Neuron (in vitro differentiated cells): ENCODE measurements around the gene MAPRE2.
"Not testable (repeated sequence)": the region's sequence is repeated elsewhere in the genome, so short reads cannot be mapped to it uniquely, and the experiment has no call there.

Source experiments
- H2AFZ ChIP-seq: one replicate; pipeline ENCODE4 v1.6.1; 2013; ENCODE audit warnings: low read depth, mild to moderate bottlenecking, inconsistent platforms, low read length, moderate library complexity
- H3K27me3 ChIP-seq: one replicate; pipeline ENCODE4 v1.6.1; 2013; ENCODE audit warnings: low read length; ENCODE audit not compliant: insufficient read depth
- H3K36me3 ChIP-seq: one replicate; pipeline ENCODE4 v1.6.1; 2013; ENCODE audit warnings: low read length; ENCODE audit not compliant: insufficient read depth
- H3K4me1 ChIP-seq: one replicate; pipeline ENCODE4 v1.6.1; 2013; ENCODE audit warnings: low read length; ENCODE audit not compliant: insufficient read depth
- H3K4me3 ChIP-seq: 2 replicates; pipeline ENCODE4 v1.5.1; 2013; ENCODE audit warnings: mild to moderate bottlenecking, low read length, moderate library complexity
- H3K9me3 ChIP-seq: one replicate; pipeline ENCODE4 v1.6.1; 2013; ENCODE audit warnings: low read length

The MAPRE2 gene

DNA sequence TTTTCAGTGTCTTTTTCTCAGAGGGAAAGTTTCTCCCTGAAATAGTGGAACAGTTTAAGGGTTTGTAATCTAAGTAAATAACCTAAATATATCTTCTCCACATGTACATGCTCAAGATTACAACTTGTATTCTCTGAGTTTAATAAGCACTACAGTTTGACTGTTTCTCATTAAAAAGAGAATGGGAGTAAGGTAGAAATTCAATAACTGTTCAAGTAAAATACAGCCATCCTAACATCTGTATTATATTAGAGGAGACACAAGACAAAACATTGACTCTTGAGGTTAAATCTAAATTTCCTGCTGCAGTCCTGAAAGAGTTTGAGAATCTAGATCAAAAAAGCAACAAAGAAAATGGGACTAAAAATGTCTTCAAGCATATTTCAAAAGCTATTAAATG is 126.6 kb downstream of the MAPRE2 start:
- H3K4me3 ChIP-seq = no peak overlapping the region
- no peaks in the 10 kb centered on the region for H3K4me1 ChIP-seq
- no peaks in the 10 kb centered on the region for H3K36me3 ChIP-seq
- H3K9me3 ChIP-seq = no peaks in the 10 kb centered on the region
- no peak overlapping the region for H2AFZ ChIP-seq
- H3K27me3 ChIP-seq = no peaks in the 10 kb centered on the region

DNA sequence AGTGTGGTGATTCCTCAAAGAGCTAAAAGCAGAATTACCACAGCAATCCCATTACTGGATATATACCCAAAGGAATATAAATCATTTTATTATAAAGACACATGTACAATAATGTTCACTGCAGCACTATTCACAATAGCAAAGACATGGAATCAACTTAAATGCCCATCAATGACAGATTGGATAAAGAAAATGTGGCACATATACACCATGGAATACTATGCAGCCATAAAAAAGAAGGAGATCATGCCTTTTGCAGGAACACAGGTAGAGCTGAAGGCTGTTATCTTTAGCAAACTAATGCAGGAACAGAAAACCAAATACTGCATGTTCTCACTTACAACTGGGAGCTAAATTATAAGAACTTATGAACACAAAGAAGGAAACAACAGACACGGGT is 129.1 kb downstream of the MAPRE2 start:
- not testable (repeated sequence) for H3K4me3 ChIP-seq, H3K9me3 ChIP-seq, H3K4me1 ChIP-seq, H3K27me3 ChIP-seq, H3K36me3 ChIP-seq, H2AFZ ChIP-seq

DNA sequence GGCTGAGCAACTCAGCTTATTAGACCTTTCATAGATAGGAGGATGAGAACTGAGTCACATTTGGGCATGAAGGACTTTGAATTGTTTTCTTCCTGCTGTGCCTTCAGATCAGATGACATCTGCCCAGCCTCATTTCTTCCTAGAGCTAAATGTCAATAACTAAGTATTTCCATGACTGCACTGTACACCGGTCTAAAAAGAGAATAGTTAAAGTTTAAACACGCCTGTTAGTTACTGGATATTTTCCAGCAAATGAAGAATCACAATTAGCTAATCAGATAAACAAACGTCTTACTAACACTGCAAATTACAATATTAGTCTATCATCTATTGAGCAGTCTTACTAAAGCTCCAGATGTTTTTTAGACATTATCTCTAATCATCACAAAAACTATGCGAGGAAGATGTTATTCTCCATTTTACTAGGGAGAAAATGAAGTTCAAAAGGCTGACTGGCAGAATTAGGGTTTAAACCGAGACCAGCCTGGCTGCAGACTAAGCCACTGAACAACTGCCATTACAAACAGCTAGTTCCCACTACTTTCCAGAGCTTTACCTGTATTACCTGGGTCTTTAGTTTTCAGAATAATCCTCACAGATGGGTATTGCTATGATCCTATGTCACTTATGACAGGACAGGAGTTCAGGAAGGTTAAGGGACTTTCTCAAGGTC is 130.2 kb downstream of the MAPRE2 start:
- H3K4me1 ChIP-seq = no peaks in the 10 kb centered on the region
- no peak overlapping the region for H3K4me3 ChIP-seq
- no peaks in the 10 kb centered on the region for H3K9me3 ChIP-seq
- no peak overlapping the region for H2AFZ ChIP-seq
- no peaks in the 10 kb centered on the region for H3K27me3 ChIP-seq
- no peaks in the 10 kb centered on the region for H3K36me3 ChIP-seq

DNA sequence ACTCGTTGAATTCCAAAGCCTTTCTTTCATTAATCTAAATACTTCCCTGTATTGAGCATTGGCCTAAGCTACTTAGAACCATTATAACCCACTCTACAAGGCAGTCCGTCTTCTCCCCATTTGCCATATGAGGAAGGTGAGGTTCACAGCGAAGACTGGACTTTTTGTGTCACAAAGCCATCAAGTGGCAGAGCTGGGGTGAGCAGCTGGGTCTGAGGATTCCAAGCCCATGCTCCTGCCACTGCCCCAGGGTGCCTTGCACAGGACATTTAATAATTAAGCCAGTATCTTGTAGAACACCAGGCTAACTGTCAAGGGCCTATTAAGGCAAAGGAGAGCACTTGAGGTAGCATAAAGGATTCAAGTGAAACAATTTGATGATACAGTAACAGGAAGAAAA is 130.8 kb downstream of the MAPRE2 start:
- H3K36me3 ChIP-seq = no peaks in the 10 kb centered on the region
- H2AFZ ChIP-seq = no peak overlapping the region
- H3K9me3 ChIP-seq = no peaks in the 10 kb centered on the region
- no peaks in the 10 kb centered on the region for H3K27me3 ChIP-seq
- H3K4me1 ChIP-seq = no peaks in the 10 kb centered on the region
- no peak overlapping the region for H3K4me3 ChIP-seq

DNA sequence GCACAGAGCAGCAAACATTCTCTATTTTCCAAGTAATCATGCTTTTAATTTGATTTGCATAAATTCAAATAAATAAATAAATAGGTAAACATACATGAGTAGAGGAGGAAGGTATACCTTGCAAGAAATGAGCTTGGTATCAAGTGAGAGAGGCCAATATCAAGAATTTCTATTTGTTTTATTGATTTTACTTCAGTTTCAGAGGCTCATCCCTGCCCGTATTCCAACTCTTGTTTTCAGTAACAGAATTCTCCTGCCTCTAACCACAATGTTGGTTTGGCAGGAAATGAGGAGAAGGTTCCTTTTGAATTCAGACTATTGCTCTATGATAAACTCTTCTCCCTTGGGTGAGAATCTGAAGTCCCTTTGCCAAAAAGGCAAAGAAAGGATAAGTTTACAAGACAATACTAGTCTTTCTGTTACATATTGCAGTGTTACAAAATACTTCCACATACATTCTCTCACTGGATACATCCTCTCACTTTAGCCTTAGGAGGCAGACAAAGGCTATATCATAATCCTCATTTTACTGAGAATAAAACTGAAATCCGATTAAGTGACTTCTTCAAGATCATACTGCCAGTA is 131.3 kb downstream of the MAPRE2 start:
- H2AFZ ChIP-seq = no peak overlapping the region
- no peaks in the 10 kb centered on the region for H3K4me1 ChIP-seq
- H3K9me3 ChIP-seq = no peaks in the 10 kb centered on the region
- no peaks in the 10 kb centered on the region for H3K27me3 ChIP-seq
- no peaks in the 10 kb centered on the region for H3K36me3 ChIP-seq
- H3K4me3 ChIP-seq = no peak overlapping the region

DNA sequence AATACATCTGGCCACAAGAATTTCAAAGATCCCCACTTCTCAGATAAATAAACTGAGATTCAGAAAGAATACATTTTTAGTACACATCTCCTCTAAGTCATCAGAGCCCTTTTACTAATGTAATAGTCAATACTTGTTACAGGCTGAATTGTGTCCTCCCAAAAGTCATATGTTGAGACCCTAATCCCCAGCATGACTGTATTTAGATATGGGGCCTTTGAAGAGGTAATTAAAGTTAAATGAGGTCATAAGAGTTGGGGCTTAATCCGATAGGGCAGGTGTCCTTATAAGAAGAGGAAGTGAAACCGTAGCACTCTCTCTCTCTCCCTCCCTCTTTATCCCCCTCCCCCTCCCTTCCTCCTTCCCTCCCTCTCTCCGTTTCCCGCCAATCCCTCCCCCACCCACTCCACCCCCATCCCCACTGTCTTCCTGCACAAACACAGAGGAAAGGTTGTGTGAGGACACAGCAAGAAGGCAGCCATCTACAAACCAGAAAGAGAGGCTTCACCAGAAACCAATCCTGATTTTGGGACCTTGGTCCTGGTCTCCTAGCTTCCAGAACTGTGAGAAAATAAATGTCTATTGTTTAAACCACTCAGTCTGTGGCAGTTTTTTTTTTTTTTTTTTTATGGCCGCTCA is 133.0 kb downstream of the MAPRE2 start:
- Histone ChIP-seq H3K4me3 (no peak overlapping the region), H3K27me3 (no peaks in the 10 kb centered on the region), H3K36me3 (no peaks in the 10 kb centered on the region), H3K9me3 (no peaks in the 10 kb centered on the region), H3K4me1 (no peaks in the 10 kb centered on the region), H2AFZ (no peak overlapping the region)

DNA sequence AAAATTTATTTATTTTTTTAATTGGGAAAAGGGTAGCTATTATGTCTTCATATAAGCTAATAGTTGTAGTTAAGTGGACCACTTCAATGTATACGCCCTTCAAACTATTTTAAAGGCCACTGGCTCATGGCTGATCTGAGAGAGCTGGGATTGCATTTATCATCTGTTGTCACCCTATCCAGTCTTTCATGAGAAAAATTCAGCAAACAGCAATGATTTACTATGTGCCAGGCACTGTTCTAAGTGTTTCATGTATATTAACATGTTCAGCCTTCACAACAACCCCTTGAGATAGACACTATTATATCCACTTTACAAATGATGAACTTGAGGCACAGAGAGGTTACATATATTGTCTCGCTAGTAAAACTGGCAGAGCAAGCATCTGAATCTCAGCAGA is 133.5 kb downstream of the MAPRE2 start:
- Histone ChIP-seq H3K27me3 (no peaks in the 10 kb centered on the region), H3K4me3 (no peak overlapping the region), H3K36me3 (no peaks in the 10 kb centered on the region), H3K9me3 (peaks cover 1% of the 10 kb centered on the region), H3K4me1 (no peaks in the 10 kb centered on the region), H2AFZ (no peak overlapping the region)

DNA sequence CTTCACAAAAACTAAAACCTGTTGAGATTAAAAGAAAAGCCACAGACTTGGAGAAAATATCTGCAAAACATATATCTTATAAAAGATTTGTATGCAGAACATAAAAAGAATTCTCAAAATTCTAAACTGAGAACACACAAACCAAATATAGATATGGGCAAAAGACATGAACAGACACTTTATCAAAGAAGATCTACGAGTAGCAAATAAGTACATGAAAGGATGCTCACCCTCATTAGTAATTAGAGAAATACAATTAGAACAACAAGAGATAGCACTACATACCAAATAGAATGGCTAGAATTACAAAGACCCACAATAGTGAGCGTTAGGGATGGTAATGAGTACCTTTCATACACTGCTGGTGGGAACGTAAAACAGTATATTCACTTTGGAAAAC is 135.7 kb downstream of the MAPRE2 start:
- Histone ChIP-seq H3K27me3 (no peaks in the 10 kb centered on the region), H3K9me3 (peaks cover 2% of the 10 kb centered on the region), H3K36me3 (no peaks in the 10 kb centered on the region), H3K4me1 (no peaks in the 10 kb centered on the region), H3K4me3 (no peak overlapping the region), H2AFZ (no peak overlapping the region)

DNA sequence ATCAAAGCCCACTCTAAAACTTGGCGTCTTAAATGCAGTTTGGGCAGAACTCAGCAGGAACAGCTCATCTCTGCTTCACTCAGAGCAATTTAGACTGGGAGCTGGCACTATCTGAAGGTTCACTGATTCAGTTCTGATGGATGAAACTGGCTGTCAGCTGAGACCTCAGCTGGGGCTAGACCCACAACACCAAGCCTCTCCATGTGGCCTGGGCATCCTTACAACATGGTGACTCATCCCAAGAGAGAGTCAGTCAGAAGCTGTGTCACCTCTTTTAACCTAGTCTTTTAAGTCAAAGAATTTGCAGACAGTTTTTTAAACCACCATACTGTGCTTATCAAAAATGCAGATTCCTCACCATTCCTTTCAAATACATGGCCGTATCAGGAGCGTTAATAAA is 137.0 kb downstream of the MAPRE2 start:
- H2AFZ ChIP-seq = no peak overlapping the region
- no peaks in the 10 kb centered on the region for H3K36me3 ChIP-seq
- H3K9me3 ChIP-seq = peaks cover 2% of the 10 kb centered on the region
- H3K27me3 ChIP-seq = no peaks in the 10 kb centered on the region
- H3K4me1 ChIP-seq = no peaks in the 10 kb centered on the region
- H3K4me3 ChIP-seq = no peak overlapping the region

DNA sequence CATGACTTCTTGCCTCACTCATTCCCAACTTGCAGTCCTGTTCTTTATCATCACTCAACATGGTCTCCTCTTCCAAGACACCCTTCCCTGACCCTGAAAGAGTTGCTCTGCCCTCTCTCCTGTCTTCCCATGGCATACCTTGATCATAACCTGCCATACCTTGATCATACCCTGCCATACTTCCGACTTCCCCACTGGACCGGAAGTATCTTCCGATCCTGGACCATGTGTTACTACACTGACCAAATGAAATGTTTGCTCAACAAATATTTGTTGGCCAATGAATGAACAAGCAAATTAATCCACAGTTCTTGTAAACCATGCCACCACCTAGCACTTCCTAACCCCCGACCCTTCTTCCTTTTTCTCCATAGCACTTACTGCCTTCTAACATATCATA is 138.7 kb downstream of the MAPRE2 start:
- Histone ChIP-seq H3K9me3 (peaks cover 2% of the 10 kb centered on the region), H3K27me3 (no peaks in the 10 kb centered on the region), H3K4me3 (no peak overlapping the region), H3K4me1 (no peaks in the 10 kb centered on the region), H3K36me3 (no peaks in the 10 kb centered on the region), H2AFZ (no peak overlapping the region)

DNA sequence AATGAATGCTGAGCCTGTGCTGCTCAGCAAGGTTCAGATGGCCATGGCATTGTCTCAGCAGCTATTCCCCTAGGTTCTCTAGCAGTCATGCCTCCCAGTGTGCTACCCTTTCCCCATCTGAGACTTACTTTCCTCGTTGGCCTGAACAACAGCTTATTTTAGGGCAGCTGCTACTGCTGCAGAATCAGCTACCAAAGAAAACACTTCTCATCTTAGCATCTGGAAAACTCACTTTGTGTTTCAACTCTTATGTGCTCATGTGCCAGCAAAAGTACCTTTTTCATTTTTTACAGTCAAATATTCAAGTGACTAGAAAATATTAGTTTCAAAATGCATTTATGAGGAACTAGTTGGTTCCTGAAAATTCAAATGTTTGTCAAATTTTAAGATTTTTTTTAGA is 139.2 kb downstream of the MAPRE2 start:
- Histone ChIP-seq H3K27me3 (no peaks in the 10 kb centered on the region), H3K4me1 (no peaks in the 10 kb centered on the region), H3K4me3 (no peak overlapping the region), H2AFZ (no peak overlapping the region), H3K36me3 (no peaks in the 10 kb centered on the region), H3K9me3 (peaks cover 2% of the 10 kb centered on the region)

DNA sequence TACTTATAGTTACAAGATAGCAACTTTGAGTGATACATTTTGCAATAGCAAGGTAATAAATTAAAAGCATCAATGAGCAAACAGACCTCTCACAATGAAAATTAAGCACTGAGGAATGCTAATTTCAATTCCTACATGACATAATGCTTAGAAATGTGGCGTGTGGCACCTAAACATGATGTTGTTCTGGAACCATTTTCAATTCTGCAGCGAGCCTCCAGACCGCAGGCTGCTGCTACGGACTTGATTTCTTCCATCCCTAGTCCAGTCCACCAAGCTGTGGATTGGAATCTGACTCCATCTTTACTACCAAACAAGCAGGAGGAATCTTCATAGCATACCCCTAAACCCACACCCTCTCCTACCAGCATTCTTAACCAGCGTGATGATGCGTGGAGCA is 140.9 kb downstream of the MAPRE2 start:
- no peak overlapping the region for H3K4me3 ChIP-seq
- no peaks in the 10 kb centered on the region for H3K36me3 ChIP-seq
- no peaks in the 10 kb centered on the region for H3K4me1 ChIP-seq
- H2AFZ ChIP-seq = no peak overlapping the region
- peaks cover 2% of the 10 kb centered on the region for H3K9me3 ChIP-seq
- no peaks in the 10 kb centered on the region for H3K27me3 ChIP-seq

DNA sequence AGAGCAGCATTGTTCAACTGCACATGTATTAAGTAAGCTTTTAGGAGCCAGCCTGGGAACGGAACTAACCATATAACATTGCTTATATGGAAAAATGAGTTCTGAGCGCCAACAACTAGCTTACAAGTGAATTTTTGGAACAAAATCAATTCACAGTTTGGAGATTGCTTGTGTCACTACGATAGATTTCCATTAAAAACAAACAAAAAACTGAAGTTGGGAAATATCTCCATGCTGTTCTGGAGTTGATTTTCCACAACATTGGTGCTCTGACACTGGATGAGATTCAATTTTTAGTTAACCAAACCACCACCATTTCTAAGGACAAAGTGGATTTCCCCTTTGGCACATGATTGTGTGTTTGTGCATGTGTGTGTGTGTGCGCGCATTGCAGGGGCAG is 142.7 kb downstream of the MAPRE2 start:
- Histone ChIP-seq H3K27me3 (no peaks in the 10 kb centered on the region), H3K4me1 (peaks cover 3% of the 10 kb centered on the region), H3K36me3 (no peaks in the 10 kb centered on the region), H3K9me3 (peaks cover 2% of the 10 kb centered on the region), H3K4me3 (no peak overlapping the region), H2AFZ (no peak overlapping the region)

DNA sequence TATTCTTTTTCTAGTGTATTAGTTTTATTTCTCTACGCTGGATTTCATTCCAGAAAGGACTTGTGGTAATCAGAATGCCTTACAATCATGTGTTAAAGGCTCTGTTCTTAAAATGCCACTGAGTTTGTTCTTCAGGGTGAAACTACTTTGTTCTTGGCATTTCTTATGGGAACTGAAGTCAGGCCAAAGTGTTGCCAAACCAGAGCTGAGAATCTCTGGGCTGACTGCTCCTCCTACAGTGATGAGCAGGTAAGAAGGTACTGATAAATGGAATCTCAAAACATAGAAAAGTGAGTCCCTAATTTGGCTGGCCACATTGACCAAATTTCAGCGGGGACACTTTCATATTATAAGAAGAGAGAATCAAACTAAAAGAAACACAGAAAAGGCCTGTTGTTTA is 144.6 kb downstream of the MAPRE2 start:
- Histone ChIP-seq H3K4me3 (no peak overlapping the region), H3K9me3 (no peaks in the 10 kb centered on the region)

More for the DNA sequence above, 144.6 kb downstream of the MAPRE2 start:
- H3K36me3 ChIP-seq = no peaks in the 10 kb centered on the region
- H3K4me1 ChIP-seq = peaks cover 21% of the 10 kb centered on the region
- H3K27me3 ChIP-seq = no peaks in the 10 kb centered on the region
- H2AFZ ChIP-seq = no peak overlapping the region
